SK-N-SH treated with all-trans-retinoic acid at 6 μM for 48 hours (cell line): ENCODE data around the gene ACADVL.

Experiments used
- ATAC-seq: fragments of 200-7000 bp; cut with Tn5 transposase; 3 replicates; pipeline ENCODE4 v1.9.1; 2020; ENCODE audit warnings: mild to moderate bottlenecking, moderate library complexity
- ARNTL ChIP-seq: fragments of 450-650 bp; formaldehyde crosslinking; IDR thresholded peaks from 2 replicates; pipeline ENCODE4 v1.5.0; 2020; ENCODE audit warnings: low read depth, mild to moderate bottlenecking, moderate library complexity, borderline replicate concordance
- BACH2 ChIP-seq: fragments of 250-450 bp; sonication (Bioruptor Pico); IDR thresholded peaks from 2 replicates; pipeline ENCODE4 v1.9.0; 2021; ENCODE audit warnings: mild to moderate bottlenecking, borderline replicate concordance
- CSDC2 ChIP-seq: fragments of 250-450 bp; sonication (Bioruptor Pico); IDR thresholded peaks from 2 replicates; pipeline ENCODE4 v1.5.0; 2020; ENCODE audit warnings: mild to moderate bottlenecking, moderate library complexity
- CSRNP3 ChIP-seq: fragments of 250-450 bp; sonication (Bioruptor Pico); IDR thresholded peaks from 2 replicates; pipeline ENCODE4 v1.5.1; 2021; ENCODE audit warnings: mild to moderate bottlenecking, moderate library complexity
- ESRRG ChIP-seq: fragments of 250-450 bp; sonication (Bioruptor Pico); IDR thresholded peaks from 2 replicates; pipeline ENCODE4 v1.6.1; 2021; ENCODE audit warnings: mild to moderate bottlenecking
- GLIS3 ChIP-seq: fragments of 250-450 bp; sonication (Bioruptor Pico); IDR thresholded peaks from 2 replicates; pipeline ENCODE4 v1.5.0; 2020; ENCODE audit warnings: mild to moderate bottlenecking, moderate library complexity
- OSR1 ChIP-seq: fragments of 250-450 bp; sonication (Bioruptor Pico); IDR thresholded peaks from 2 replicates; pipeline ENCODE4 v1.8.0; 2022; ENCODE audit warnings: moderate library complexity, mild to moderate bottlenecking, inconsistent platforms
- PPARA ChIP-seq: fragments of 250-450 bp; sonication (Bioruptor Pico); IDR thresholded peaks from 2 replicates; pipeline ENCODE4 v1.5.0; 2020; ENCODE audit warnings: mild to moderate bottlenecking, borderline replicate concordance
- RARB ChIP-seq: fragments of 250-450 bp; sonication (Bioruptor Pico); IDR thresholded peaks from 2 replicates; pipeline ENCODE4 v1.8.0; 2021; ENCODE audit warnings: mild to moderate bottlenecking, moderate library complexity
- SNAI2 ChIP-seq: fragments of 250-450 bp; sonication (Bioruptor Pico); IDR thresholded peaks from 2 replicates; pipeline ENCODE4 v1.5.0; 2020; ENCODE audit warnings: mild to moderate bottlenecking, moderate library complexity
- TCF4 ChIP-seq: fragments of 250-450 bp; sonication (Bioruptor Pico); IDR thresholded peaks from 2 replicates; pipeline ENCODE4 v1.8.0; 2021; ENCODE audit warnings: mild to moderate bottlenecking, moderate library complexity, borderline replicate concordance
- TOX ChIP-seq: fragments of 250-450 bp; sonication (Bioruptor Pico); IDR thresholded peaks from 2 replicates; pipeline ENCODE4 v1.8.0; 2021; ENCODE audit warnings: mild to moderate bottlenecking, moderate library complexity, borderline replicate concordance
- ZC3H10 ChIP-seq: fragments of 250-450 bp; sonication (Bioruptor Pico); IDR thresholded peaks from 2 replicates; pipeline ENCODE4 v1.5.1; 2021; ENCODE audit warnings: mild to moderate bottlenecking, moderate library complexity
- ZNF70 ChIP-seq: fragments of 450-650 bp; formaldehyde crosslinking; IDR thresholded peaks from 2 replicates; pipeline ENCODE4 v1.5.0; 2020; ENCODE audit warnings: mild to moderate bottlenecking, moderate library complexity
- ZNF8 ChIP-seq: fragments of 450-650 bp; formaldehyde crosslinking; IDR thresholded peaks from 2 replicates; pipeline ENCODE4 v1.5.0; 2020; ENCODE audit warnings: mild to moderate bottlenecking, moderate library complexity
- TF ChIP-seq, protein P1 (sequence below): fragments of 250-450 bp; sonication (Bioruptor Pico); IDR thresholded peaks from 2 replicates; pipeline ENCODE4 v1.5.1; 2020; ENCODE audit warnings: low read depth, mild to moderate bottlenecking, moderate library complexity
- TF ChIP-seq, protein P2 (sequence below): fragments of 250-450 bp; sonication (Bioruptor Pico); IDR thresholded peaks from 2 replicates; pipeline ENCODE4 v1.8.0; 2021; ENCODE audit warnings: low read depth, mild to moderate bottlenecking, moderate library complexity, borderline replicate concordance
- TF ChIP-seq, protein P3 (sequence below): fragments of 250-450 bp; sonication (Bioruptor Pico); IDR thresholded peaks from 2 replicates; pipeline ENCODE4 v1.8.0; 2020; ENCODE audit warnings: mild to moderate bottlenecking, moderate library complexity, borderline replicate concordance
- TF ChIP-seq, protein P4 (sequence below): fragments of 250-450 bp; sonication (Bioruptor Pico); IDR thresholded peaks from 2 replicates; pipeline ENCODE4 v1.5.0; 2020; ENCODE audit warnings: mild to moderate bottlenecking, moderate library complexity

Gene ACADVL

DNA sequence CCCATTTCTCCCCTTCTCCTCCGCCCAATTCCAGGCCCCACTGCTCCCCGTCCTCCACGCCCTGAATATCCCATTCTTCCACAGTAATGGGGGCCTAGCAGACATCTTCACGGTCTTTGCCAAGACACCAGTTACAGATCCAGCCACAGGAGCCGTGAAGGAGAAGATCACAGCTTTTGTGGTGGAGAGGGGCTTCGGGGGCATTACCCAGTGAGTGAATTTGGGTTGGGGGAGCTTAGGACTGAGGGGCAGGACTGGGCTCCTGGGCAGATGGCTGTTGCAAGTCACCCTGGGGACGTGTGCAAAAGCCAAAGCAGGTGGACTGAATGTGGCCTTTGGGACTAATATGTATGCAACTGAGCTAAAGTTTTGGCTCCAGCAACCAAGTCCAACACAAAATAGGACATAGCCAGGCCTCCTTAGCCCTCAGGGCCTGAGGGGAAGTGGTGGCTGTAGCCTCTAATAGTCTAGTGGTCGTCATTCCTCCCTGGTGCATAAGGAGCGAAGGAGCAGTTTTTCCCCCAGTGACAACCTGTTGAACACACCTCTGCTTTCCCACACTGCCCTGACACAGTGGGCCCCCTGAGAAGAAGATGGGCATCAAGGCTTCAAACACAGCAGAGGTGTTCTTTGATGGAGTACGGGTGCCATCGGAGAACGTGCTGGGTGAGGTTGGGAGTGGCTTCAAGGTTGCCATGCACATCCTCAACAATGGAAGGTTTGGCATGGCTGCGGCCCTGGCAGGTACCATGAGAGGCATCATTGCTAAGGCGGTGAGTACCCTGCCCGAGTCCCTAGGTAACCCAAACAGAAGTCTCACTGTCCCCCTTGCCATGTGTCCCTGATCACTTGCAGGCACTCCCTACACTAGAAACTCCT lies 2.6 kb downstream of the ACADVL start:
- ATAC-seq: no peak
- TF ChIP-seq, protein P1, sequence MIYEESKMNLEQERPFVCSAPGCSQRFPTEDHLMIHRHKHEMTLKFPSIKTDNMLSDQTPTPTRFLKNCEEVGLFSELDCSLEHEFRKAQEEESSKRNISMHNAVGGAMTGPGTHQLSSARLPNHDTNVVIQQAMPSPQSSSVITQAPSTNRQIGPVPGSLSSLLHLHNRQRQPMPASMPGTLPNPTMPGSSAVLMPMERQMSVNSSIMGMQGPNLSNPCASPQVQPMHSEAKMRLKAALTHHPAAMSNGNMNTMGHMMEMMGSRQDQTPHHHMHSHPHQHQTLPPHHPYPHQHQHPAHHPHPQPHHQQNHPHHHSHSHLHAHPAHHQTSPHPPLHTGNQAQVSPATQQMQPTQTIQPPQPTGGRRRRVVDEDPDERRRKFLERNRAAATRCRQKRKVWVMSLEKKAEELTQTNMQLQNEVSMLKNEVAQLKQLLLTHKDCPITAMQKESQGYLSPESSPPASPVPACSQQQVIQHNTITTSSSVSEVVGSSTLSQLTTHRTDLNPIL (CRISPR knock-in tag): no peak
- no peak for TF ChIP-seq BACH2 (CRISPR knock-in tag)
- no peak for TF ChIP-seq PPARA (CRISPR knock-in tag)

DNA sequence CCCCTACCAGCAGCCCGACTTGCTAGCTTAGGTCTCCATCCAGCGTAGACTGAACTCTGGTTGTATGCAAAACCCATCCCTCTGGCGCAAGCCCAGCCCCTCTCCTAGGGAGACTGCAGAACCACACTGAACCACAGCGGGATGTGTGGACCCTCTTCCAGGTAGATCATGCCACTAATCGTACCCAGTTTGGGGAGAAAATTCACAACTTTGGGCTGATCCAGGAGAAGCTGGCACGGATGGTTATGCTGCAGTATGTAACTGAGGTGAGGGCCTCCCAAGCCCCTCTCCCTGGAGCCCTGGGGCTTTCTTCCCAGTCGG lies 3.2 kb downstream of the ACADVL start:
- TF ChIP-seq ARNTL (CRISPR knock-in tag) (no peak), CSDC2 (CRISPR knock-in tag) (no peak), CSRNP3 (CRISPR knock-in tag) (no peak), GLIS3 (CRISPR knock-in tag) (no peak; the same call in 1 of the 2 replicates), ESRRG (CRISPR knock-in tag) (no peak), SNAI2 (CRISPR knock-in tag) (no peak), TCF4 (CRISPR knock-in tag) (no peak), ZNF8 (CRISPR knock-in tag) (no peak), BACH2 (CRISPR knock-in tag) (no peak), ZC3H10 (CRISPR knock-in tag) (no peak), RARB (CRISPR knock-in tag) (no peak), PPARA (CRISPR knock-in tag) (no peak), OSR1 (CRISPR knock-in tag) (no peak), ZNF70 (no peak), TOX (CRISPR knock-in tag) (no peak)
- TF ChIP-seq, protein P2, sequence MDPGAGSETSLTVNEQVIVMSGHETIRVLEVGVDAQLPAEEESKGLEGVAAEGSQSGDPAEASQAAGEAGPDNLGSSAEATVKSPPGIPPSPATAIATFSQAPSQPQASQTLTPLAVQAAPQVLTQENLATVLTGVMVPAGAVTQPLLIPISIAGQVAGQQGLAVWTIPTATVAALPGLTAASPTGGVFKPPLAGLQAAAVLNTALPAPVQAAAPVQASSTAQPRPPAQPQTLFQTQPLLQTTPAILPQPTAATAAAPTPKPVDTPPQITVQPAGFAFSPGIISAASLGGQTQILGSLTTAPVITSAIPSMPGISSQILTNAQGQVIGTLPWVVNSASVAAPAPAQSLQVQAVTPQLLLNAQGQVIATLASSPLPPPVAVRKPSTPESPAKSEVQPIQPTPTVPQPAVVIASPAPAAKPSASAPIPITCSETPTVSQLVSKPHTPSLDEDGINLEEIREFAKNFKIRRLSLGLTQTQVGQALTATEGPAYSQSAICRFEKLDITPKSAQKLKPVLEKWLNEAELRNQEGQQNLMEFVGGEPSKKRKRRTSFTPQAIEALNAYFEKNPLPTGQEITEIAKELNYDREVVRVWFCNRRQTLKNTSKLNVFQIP (CRISPR knock-in tag): no peak
- TF ChIP-seq, protein P3, sequence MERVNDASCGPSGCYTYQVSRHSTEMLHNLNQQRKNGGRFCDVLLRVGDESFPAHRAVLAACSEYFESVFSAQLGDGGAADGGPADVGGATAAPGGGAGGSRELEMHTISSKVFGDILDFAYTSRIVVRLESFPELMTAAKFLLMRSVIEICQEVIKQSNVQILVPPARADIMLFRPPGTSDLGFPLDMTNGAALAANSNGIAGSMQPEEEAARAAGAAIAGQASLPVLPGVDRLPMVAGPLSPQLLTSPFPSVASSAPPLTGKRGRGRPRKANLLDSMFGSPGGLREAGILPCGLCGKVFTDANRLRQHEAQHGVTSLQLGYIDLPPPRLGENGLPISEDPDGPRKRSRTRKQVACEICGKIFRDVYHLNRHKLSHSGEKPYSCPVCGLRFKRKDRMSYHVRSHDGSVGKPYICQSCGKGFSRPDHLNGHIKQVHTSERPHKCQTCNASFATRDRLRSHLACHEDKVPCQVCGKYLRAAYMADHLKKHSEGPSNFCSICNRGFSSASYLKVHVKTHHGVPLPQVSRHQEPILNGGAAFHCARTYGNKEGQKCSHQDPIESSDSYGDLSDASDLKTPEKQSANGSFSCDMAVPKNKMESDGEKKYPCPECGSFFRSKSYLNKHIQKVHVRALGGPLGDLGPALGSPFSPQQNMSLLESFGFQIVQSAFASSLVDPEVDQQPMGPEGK (CRISPR knock-in tag): no peak
- TF ChIP-seq, protein P1 (CRISPR knock-in tag): no peak
- TF ChIP-seq, protein P4, sequence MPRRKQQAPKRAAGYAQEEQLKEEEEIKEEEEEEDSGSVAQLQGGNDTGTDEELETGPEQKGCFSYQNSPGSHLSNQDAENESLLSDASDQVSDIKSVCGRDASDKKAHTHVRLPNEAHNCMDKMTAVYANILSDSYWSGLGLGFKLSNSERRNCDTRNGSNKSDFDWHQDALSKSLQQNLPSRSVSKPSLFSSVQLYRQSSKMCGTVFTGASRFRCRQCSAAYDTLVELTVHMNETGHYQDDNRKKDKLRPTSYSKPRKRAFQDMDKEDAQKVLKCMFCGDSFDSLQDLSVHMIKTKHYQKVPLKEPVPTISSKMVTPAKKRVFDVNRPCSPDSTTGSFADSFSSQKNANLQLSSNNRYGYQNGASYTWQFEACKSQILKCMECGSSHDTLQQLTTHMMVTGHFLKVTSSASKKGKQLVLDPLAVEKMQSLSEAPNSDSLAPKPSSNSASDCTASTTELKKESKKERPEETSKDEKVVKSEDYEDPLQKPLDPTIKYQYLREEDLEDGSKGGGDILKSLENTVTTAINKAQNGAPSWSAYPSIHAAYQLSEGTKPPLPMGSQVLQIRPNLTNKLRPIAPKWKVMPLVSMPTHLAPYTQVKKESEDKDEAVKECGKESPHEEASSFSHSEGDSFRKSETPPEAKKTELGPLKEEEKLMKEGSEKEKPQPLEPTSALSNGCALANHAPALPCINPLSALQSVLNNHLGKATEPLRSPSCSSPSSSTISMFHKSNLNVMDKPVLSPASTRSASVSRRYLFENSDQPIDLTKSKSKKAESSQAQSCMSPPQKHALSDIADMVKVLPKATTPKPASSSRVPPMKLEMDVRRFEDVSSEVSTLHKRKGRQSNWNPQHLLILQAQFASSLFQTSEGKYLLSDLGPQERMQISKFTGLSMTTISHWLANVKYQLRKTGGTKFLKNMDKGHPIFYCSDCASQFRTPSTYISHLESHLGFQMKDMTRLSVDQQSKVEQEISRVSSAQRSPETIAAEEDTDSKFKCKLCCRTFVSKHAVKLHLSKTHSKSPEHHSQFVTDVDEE (CRISPR knock-in tag): no peak

More for the DNA sequence above, 3.2 kb downstream of the ACADVL start:
- ATAC-seq: no peak
